Right lobe of liver (tissue), 4 donors: ENCODE measurements around the gene INTS3.

Experiments used
- CTCF ChIP-seq, 4 donors: fragments of 200-600 bp in 3 of 4; fragments of 450-650 bp in 1 of 4; IDR thresholded peaks; one replicate each; pipeline versions ENCODE4 v1.5.1 to v1.8.0; 2016 to 2022; ENCODE audit warnings: antibody characterized with exemption in 4 of 4, mild to moderate bottlenecking in 2 of 4
- POLR2A ChIP-seq: fragments of 450-650 bp; IDR thresholded peaks from one replicate; pipeline ENCODE4 v1.6.1; 2017; ENCODE audit warnings: antibody characterized with exemption, mild to moderate bottlenecking
- donor health status: DM: no; HTN: no; CAD: no.
- donor health status: DM: no; HTN: no; CAD: no.
- donor health status: DM: no; HTN: yes; CAD: no.

DNA sequence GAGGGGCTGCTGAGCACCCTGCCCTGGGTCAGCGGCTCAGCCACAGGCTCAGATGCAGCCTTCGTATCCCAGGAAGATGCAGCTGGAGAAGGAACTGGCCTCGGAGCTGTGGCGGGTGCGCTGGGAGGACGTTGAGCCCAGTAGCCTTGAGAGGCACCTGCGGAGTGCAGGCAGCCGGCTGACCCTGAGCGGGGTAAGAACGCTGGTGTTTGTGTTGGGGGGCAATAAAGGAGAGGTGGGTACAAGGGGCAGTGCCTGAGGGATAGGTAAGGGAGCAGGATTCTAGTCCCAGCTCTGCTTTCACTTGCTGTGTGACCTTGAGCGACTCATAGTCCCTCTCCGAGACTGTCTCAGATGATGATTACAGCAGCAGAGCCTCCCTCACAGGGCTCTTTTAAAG, 43.0 kb upstream of the INTS3 start:
- no peak for TF ChIP-seq CTCF (IDR thresholded peaks at IDR 0.05)
- no peak for TF ChIP-seq POLR2A
